ENCODE data around the gene LIMS2. TPM values are rescaled to one million over a fixed set of nuclear protein-coding genes. Genes with fewer than 3 reads are reported as not detected.

LIMS2 gene
- total and polyA plus RNA-seq, 2 of the 8 experiments (the other 6 are each of a cell fraction or from before 2014, with no cell fraction given): 3.3 to 4.8 TPM

DNA sequence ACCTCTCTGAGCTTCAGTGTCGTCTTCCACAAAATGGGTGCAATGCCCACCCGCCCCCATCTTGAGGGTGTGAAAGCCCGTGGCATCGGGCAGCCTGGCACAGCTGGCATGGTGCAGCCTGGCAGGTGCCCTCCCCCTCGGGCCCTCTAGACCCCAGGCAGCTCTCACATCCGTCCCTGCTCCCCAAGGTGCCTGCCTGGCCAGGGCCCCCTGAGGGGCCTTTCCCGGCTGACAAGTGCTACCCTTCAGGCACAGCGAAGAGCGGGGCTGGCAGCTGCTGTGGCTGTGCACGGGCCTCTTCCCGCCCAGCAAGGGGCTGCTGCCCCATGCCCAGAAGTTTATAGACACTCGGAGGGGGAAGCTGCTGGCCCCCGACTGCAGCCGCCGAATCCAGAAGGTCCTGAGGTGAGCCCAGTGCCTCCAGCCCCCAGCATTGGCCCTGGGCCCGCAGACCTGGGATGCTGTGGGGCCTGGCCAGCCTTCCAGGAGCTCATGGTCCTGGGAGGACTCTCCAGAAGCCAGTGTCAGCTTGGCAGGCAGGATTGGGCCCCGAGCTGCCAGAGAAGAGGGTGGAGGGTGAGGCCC, 43.2 kb downstream of the LIMS2 start:
- ChIA-PET POLR2A (ENCODE audit: partially characterized antibody) (no interaction called here), CTCF (ENCODE audit: partially characterized antibody) (interaction anchor here (0.6 to 3.2 kb wide), 4 partner anchors 8 to 250 kb away, joined by 3 to 15 read pairs (median 8); no protein-coding TSS in a partner anchor)
- Histone ChIP-seq H4K5ac (ENCODE audit: insufficient read length, low read depth, low read length) (no peak overlapping the region), H2BK12ac (ENCODE audit: low read depth, low read length) (no peak overlapping the region), H3K4ac (replicated peaks; ENCODE audit: insufficient read length, low read depth, low read length) (no peak overlapping the region), H3K79me2 (ENCODE audit: control insufficient read depth in 1 of 2, insufficient read depth in 2 of 2, low read length in 2 of 2) (no peaks in the 10 kb centered on the region), H3K79me1 (ENCODE audit: low read depth, low read length) (no peaks in the 10 kb centered on the region), H3K56ac (replicated peaks; ENCODE audit: insufficient read length, low read depth, low read length) (no peak overlapping the region), H3K4me3 (ENCODE audit: extremely low read depth in 1 of 4, insufficient read depth in 2 of 4, low read depth in 3 of 4, low read length in 4 of 4) (no peak overlapping the region), H3K23me2 (ENCODE audit: low read depth, low read length) (no peaks in the 10 kb centered on the region), H4K8ac (ENCODE audit: extremely low read depth, insufficient read depth, low read length) (peak overlapping the region; percentile 0; the same call in 1 of the 2 replicates), H3K9ac (replicated peaks in 1 of 4; ENCODE audit: extremely low read depth in 1 of 4, low read depth in 3 of 4, low read length in 3 of 4) (no peak overlapping the region), H2AFZ (ENCODE audit: low read length) (no peak overlapping the region), H3K18ac (ENCODE audit: extremely low read depth, low read length) (no peak overlapping the region), H3K27me3 (replicated peaks in 1 of 4; ENCODE audit: control insufficient read depth in 3 of 4, extremely low read depth in 1 of 4, insufficient read depth in 3 of 4, low read length in 3 of 4) (no peaks in the 10 kb centered on the region), H3K4me2 (ENCODE audit: insufficient read depth in 1 of 2, low read depth in 2 of 2, low read length in 2 of 2) (no peak overlapping the region), H2BK15ac (ENCODE audit: low read length) (no peak overlapping the region), H3K4me1 (replicated peaks in 1 of 4; ENCODE audit: control insufficient read depth in 3 of 4, insufficient read depth in 4 of 4, low read length in 3 of 4) (peaks cover 0 to 2% (median 0%) of the 10 kb centered on the region in 4 experiments; a peak in 1 of 7 replicates), H3K9me3 (ENCODE audit: insufficient read depth in 2 of 2, low read depth in 1 of 2, low read length in 1 of 2) (no peaks in the 10 kb centered on the region), H3K14ac (ENCODE audit: insufficient read length) (no peak overlapping the region), H3K36me3 (ENCODE audit: control insufficient read depth in 2 of 4, insufficient read depth in 4 of 4, low read length in 3 of 4) (no peaks in the 10 kb centered on the region), H2AK5ac (ENCODE audit: low read depth, low read length) (no peak overlapping the region), H2BK120ac (replicated peaks; ENCODE audit: low read depth, low read length) (no peak overlapping the region), H3K23ac (ENCODE audit: insufficient read length) (no peak overlapping the region), H2BK20ac (ENCODE audit: low read length) (no peak overlapping the region), H4K20me1 (replicated peaks in 1 of 2; ENCODE audit: control insufficient read depth in 1 of 2, insufficient read depth in 2 of 2, low read length in 2 of 2) (no peaks in the 10 kb centered on the region), H3K27ac (ENCODE audit: low read depth, low read length) (no peak overlapping the region), H2BK5ac (ENCODE audit: low read depth, low read length) (no peak overlapping the region), H4K91ac (replicated peaks; ENCODE audit: insufficient read length, low read length) (no peak overlapping the region)
- no peak for FAIRE-seq
- DNase-seq (ENCODE audit: low read depth in 1 of 2, low spot score in 2 of 2): no peak
- 89% methylated on average over 17 of the region's 17 CpGs; no CpG with 5 or more reads in 1 of the 2 experiments for WGBS, 2 experiments (ENCODE audit: extremely low coverage in 1 of 2, insufficient coverage in 1 of 2, insufficient read length in 1 of 2, insufficient replicate concordance in 2 of 2, low coverage in 1 of 2, low lambda C conversion rate in 2 of 2, missing lambda C conversion rate in 1 of 2)
- TF ChIP-seq CREB1 (IDR thresholded peaks at IDR 0.05) (no peak), KDM4A (IDR thresholded peaks at IDR 0.05; ENCODE audit: low read depth, low read length, severe bottlenecking) (no peak), GTF2F1 (IDR thresholded peaks at IDR 0.05; ENCODE audit: borderline replicate concordance, low read depth, low read length) (no peak), RBBP5 (IDR thresholded peaks at IDR 0.05; ENCODE audit: borderline replicate concordance, low read depth, low read length) (no peak), TAF1 (IDR thresholded peaks at IDR 0.05; ENCODE audit: low read depth, low read length) (no peak), EGR1 (IDR thresholded peaks at IDR 0.05; ENCODE audit: borderline replicate concordance, low read depth, low read length) (no peak), SAP30 (IDR thresholded peaks at IDR 0.05; ENCODE audit: insufficient read depth, insufficient replicate concordance, low read length) (no peak), TBP (IDR thresholded peaks at IDR 0.05; ENCODE audit: low read depth, low read length) (no peak), POU5F1 (IDR thresholded peaks at IDR 0.05; ENCODE audit: low read depth, low read length) (no peak), GABPA (IDR thresholded peaks at IDR 0.05; ENCODE audit: borderline replicate concordance, insufficient read depth, low read length) (no peak)
- TF ChIP-seq, protein P1, sequence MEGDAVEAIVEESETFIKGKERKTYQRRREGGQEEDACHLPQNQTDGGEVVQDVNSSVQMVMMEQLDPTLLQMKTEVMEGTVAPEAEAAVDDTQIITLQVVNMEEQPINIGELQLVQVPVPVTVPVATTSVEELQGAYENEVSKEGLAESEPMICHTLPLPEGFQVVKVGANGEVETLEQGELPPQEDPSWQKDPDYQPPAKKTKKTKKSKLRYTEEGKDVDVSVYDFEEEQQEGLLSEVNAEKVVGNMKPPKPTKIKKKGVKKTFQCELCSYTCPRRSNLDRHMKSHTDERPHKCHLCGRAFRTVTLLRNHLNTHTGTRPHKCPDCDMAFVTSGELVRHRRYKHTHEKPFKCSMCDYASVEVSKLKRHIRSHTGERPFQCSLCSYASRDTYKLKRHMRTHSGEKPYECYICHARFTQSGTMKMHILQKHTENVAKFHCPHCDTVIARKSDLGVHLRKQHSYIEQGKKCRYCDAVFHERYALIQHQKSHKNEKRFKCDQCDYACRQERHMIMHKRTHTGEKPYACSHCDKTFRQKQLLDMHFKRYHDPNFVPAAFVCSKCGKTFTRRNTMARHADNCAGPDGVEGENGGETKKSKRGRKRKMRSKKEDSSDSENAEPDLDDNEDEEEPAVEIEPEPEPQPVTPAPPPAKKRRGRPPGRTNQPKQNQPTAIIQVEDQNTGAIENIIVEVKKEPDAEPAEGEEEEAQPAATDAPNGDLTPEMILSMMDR (IDR thresholded peaks at IDR 0.05; ENCODE audit: control extremely low read depth in 1 of 3, insufficient read depth in 1 of 3, low read depth in 1 of 3, low read length in 3 of 3): no peak
